ENCODE measurements around the gene PRKAA1. TPM values are rescaled to one million over a fixed set of nuclear protein-coding genes. Genes with fewer than 3 reads are reported as not detected.
"Not testable (repeated sequence)": the region's sequence is repeated elsewhere in the genome, so short reads cannot be mapped to it uniquely, and the experiment has no call there.

PRKAA1 gene
- total RNA-seq, 1 donor = 132 TPM

DNA sequence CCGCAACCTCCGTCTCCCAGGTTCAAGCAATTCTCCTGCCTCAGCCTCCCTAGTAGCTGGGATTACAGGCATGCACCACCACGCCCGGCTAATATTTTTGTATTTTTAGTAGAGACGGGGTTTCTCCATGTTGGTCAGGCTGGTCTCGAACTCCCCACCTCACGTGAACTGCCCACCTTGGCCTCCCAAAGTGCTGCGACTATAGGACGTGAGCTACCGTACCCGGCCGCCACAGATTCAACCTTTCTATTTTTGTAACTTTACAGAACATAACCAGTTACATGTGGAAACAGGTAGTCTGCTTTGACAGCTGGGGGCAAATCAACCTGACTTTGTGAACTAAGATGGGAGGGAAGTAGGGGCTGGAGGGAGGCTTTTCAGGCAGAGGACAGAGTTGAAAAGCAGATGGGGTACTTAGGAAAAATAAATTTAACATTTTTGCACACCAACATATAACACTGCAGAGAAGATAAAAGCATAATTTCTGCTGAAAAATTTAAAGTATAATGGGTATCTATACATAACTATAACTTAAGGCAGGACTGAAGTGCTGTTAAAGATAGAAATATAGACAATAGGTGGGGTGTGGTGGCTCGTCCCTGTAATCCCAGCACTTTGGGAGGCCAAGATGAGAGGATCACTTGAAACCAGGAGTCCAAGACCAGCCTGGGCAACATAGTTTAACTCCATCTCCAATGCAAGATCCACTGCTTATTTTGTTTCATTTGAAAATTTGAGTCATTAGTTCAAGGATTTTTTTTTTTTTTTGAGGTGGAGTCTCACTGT is 31.8 kb upstream of the PRKAA1 start:
- no peak for DNase-seq (ENCODE audit: low read depth)
- H3K4me3 ChIP-seq (ENCODE audit: low read depth, low read length) = no peak overlapping the region

DNA sequence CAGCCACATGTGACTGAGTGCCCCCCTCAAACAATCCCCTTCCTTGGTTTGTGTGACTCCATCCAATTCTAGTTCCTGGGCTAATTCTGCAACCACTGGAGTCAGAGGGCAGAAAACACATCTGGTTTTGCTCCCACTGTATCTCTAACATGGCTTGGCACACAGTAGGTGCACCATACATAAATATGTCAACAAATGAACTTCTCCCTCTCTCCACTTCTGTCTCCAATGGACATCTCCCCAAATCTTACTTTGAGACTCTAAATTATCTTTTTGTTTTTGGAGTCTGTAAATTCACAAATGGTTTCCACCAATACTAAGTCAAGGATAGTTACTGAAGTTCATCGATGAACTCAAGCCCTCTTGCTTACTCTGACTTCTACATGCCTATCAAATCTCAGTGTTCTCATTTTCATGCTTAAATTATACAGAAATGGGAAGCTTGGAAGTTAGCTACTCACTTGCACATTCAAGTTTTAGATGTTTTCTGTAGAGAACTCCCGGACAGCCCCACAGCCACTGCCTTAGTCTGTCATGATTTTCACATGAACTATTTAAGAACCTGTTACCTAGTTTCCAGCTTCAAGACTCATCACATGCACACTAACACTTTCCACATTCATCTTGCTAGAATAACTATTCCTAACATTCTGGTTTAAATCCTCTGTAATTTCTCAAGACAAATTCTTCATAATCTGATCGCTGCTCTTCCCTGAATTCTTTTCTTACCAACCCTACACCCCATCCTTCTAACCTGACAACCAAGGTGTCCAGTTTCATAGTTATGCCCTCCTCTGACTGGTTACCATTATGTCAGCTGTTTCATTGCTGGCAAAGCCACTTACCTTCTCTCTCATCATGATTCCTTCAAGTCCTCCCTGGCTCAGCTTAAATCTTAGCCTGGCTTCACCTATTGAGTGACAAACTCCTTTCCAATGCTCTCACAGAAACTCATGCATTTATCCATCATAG is 30.8 kb upstream of the PRKAA1 start:
- TF ChIP-seq CTCF (IDR thresholded peaks at IDR 0.05; ENCODE audit: insufficient read depth, low read depth, low read length) = no peak
- no peak for DNase-seq (ENCODE audit: low read depth)

More for the DNA sequence above, 31.8 kb upstream of the PRKAA1 start:
- no peak for TF ChIP-seq CTCF (IDR thresholded peaks at IDR 0.05; ENCODE audit: insufficient read depth, low read depth, low read length)

GRCh38 chr5:40828021-40828631 is 30.0 kb upstream of the PRKAA1 start:
- TF ChIP-seq CTCF (IDR thresholded peaks at IDR 0.05; ENCODE audit: insufficient read depth, low read depth, low read length) = no peak
- no peak for DNase-seq (ENCODE audit: low read depth)
- H3K4me3 ChIP-seq (ENCODE audit: low read depth, low read length) = no peak overlapping the region

More for the DNA sequence above, 30.8 kb upstream of the PRKAA1 start:
- no peak overlapping the region for H3K4me3 ChIP-seq (ENCODE audit: low read depth, low read length)

GRCh38 chr5:40827188-40827977 is 29.2 kb upstream of the PRKAA1 start:
- no peak overlapping the region for H3K4me3 ChIP-seq (ENCODE audit: low read depth, low read length)
- no peak for DNase-seq (ENCODE audit: low read depth)
- no peak for TF ChIP-seq CTCF (IDR thresholded peaks at IDR 0.05; ENCODE audit: insufficient read depth, low read depth, low read length)

DNA sequence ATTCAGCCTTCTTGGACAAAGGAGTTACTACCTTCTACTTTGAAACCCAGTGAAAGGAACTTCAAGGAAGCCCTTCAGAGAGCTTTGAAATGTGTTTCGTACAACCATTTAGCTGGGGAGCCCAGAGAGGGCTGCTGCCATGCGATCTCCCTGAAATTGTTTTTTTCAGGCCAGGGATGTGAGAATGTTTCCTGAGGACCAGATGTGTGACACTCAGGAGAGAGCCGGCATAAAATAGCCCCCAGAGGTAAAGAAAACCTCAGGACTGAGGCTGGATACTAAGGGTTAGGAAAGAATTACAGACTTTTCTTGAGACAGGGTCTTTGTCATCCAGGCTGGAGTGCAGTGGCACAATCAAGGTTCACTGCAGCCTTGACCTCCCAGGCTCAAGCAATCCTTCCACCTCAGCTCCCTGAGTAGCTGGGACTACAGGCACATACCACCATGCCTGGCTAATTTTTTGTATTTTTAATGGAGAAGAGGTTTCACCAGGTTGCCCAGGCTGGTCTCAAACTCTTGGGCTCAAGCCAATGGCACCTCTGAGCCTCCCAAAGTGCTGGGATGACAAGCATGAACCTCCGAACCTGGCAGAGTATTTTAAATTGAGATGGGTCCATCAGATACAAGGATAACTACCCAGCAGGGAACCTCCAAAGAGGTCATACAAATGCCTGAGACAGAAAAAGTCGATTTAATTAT is 28.5 kb upstream of the PRKAA1 start:
- TF ChIP-seq CTCF (IDR thresholded peaks at IDR 0.05; ENCODE audit: insufficient read depth, low read depth, low read length) = no peak
- no peak for DNase-seq (ENCODE audit: low read depth)
- H3K4me3 ChIP-seq (ENCODE audit: low read depth, low read length) = no peak overlapping the region

DNA sequence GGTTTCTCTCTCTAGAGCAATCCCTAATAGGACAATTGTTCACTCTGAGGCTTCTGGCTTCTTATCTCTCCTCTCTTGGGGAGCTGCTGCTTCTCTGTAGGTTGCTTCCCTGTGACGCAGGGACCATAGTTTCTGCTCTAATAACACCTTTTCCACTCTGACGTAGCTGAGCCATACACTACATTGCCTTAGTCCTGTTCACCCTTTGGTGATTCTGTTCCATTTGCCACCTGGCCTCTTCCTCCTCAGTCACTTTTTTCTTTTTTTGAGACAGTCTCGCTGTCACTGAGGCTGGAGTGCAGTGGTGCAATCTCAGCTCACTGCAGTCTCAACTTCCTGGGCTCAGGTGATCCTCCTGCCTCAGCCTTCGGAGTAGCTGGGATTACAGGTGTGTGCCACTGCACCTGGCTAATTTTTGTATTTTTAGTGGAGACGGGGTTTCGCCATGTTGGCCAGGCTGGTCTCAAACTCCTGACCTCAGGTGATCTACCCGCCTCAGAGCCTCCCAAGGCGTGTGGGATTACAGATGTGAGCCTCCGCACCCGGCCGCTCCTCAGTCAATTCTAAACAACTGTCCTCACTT is 27.4 kb upstream of the PRKAA1 start:
- not testable (repeated sequence) for H3K4me3 ChIP-seq (ENCODE audit: low read depth, low read length); DNase-seq (ENCODE audit: low read depth)

All from fibroblast of villous mesenchyme (primary cell).